HepG2 (cell line): Measurements from ENCODE around the gene SCAMP3. TPM values are rescaled to one million over a fixed set of nuclear protein-coding genes. Genes with fewer than 3 reads are reported as not detected.
"Not testable (repeated sequence)": the region's sequence is repeated elsewhere in the genome, so short reads cannot be mapped to it uniquely, and the experiment has no call there.

Source experiments
- ATAC-seq: fragments of 200-7000 bp; cut with Tn5 transposase; 3 replicates; pipeline ENCODE4 v1.9.1; 2020; ENCODE audit warnings: mild to moderate bottlenecking, moderate library complexity
- BruUV-seq: library from RNA; stranded (reverse); fragments of 400-500 nt; replicated peaks from 2 replicates; lab custom pipeline; 2021; lab: Mats Ljungman, UMichigan
- CTCF ChIA-PET: fragments of 300-600 bp; formaldehyde crosslinking; extraction: SDS; loops from one replicate; lab custom pipeline; 2021; ENCODE audit warnings: low total read pairs, inconsistent platforms, low intra/inter-chr PET ratio; lab: Yijun Ruan, JAX
- POLR2A ChIA-PET: fragments of 350-600 bp; sonication (Branson Sonifier 250); formaldehyde crosslinking; loops from one replicate; lab custom pipeline; 2020; ENCODE audit warnings: antibody characterized with exemption, inconsistent platforms; lab: Yijun Ruan, JAX
- DNase-seq: peaks from one replicate; pipeline ENCODE4 v3.0.0-alpha.2; 2015; ENCODE audit warnings: low spot score
- FAIRE-seq: peaks from 3 replicates; lab custom pipeline; 2011; peaks lifted over from hg19 to GRCh38; lab: Jason Lieb, UNC
- H2AFZ ChIP-seq: one replicate; pipeline ENCODE4 v1.6.1; 2011; ENCODE audit warnings: low read length, inconsistent platforms
- H3K27ac ChIP-seq: fragments of 300-600 bp; 3 replicates; pipeline ENCODE4 v1.8.0; 2011; ENCODE audit warnings: mixed run types, mild to moderate bottlenecking, mixed read lengths, low read length, inconsistent platforms; ENCODE audit not compliant: insufficient read depth; ENCODE audit errors: extremely low read length
- H3K27me3 ChIP-seq, 2 experiments: fragments of 200-600 bp in 1 of 2; 2 replicates in 1 of 2; 3 replicates in 1 of 2; pipeline versions ENCODE4 v1.6.0 to v1.8.0; 2011; ENCODE audit warnings: low read length in 2 of 2, mild to moderate bottlenecking in 2 of 2, moderate library complexity in 2 of 2, inconsistent platforms in 1 of 2; ENCODE audit not compliant: insufficient read depth in 2 of 2, control insufficient read depth in 1 of 2
- H3K36me3 ChIP-seq, 2 experiments: fragments of 200-600 bp in 1 of 2; replicated peaks in 1 of 2; 2 replicates in 1 of 2; 3 replicates in 1 of 2; pipeline versions ENCODE4 v1.5.1 to v1.8.0; 2011; ENCODE audit warnings: low read length in 2 of 2, inconsistent platforms in 1 of 2; ENCODE audit not compliant: insufficient read depth in 2 of 2, control insufficient read depth in 1 of 2
- H3K4me1 ChIP-seq: 2 replicates; pipeline ENCODE4 v1.5.1; 2012; ENCODE audit warnings: low read length, inconsistent platforms; ENCODE audit not compliant: insufficient read depth
- H3K4me2 ChIP-seq: 2 replicates; pipeline ENCODE4 v1.6.0; 2011; ENCODE audit warnings: low read depth, low read length, inconsistent platforms
- H3K4me3 ChIP-seq, 3 experiments: fragments of 200-600 bp in 1 of 3; sonication (generic), shearing (Covaris generic) in 1 of 3; replicated peaks in 1 of 3; 2 replicates each; pipeline ENCODE4 v1.5.1; 2011 to 2016; ENCODE audit warnings: low read length in 3 of 3, inconsistent platforms in 2 of 3, low read depth in 2 of 3, mild to moderate bottlenecking in 2 of 3, control low read depth in 1 of 3, mixed read lengths in 1 of 3; ENCODE audit not compliant: insufficient read depth in 1 of 3
- H3K79me2 ChIP-seq: one replicate; pipeline ENCODE4 v1.6.1; 2011; ENCODE audit warnings: low read length, inconsistent platforms; ENCODE audit not compliant: insufficient read depth
- H3K9ac ChIP-seq: 2 replicates; pipeline ENCODE4 v1.6.0; 2011; ENCODE audit warnings: mild to moderate bottlenecking, low read depth, low read length, inconsistent platforms; ENCODE audit not compliant: insufficient read depth
- H3K9me3 ChIP-seq: 2 replicates; pipeline ENCODE4 v1.5.1; 2012; ENCODE audit warnings: mild to moderate bottlenecking, low read length
- H4K20me1 ChIP-seq: 2 replicates; pipeline ENCODE4 v1.6.0; 2011; ENCODE audit warnings: inconsistent platforms, mild to moderate bottlenecking, low read length, moderate library complexity; ENCODE audit not compliant: insufficient read depth
- ATF1 ChIP-seq: IDR thresholded peaks from 2 replicates; pipeline ENCODE4 v1.6.1; 2016; ENCODE audit warnings: mild to moderate bottlenecking, control low read depth
- FOXP1 ChIP-seq, 2 experiments: fragments of 450-650 bp in 1 of 2; IDR thresholded peaks; 2 replicates each; pipeline ENCODE4 v1.6.1; 2017 to 2018; ENCODE audit warnings: antibody characterized with exemption in 1 of 2
- IKZF5 ChIP-seq: IDR thresholded peaks from 2 replicates; pipeline ENCODE4 v1.6.1; 2018; ENCODE audit warnings: missing genetic modification reagents, mild to moderate bottlenecking, missing compliant biosample characterization
- PCBP2 ChIP-seq: fragments of 200-400 bp; formaldehyde crosslinking; optimal IDR thresholded peaks from 2 replicates; pipeline ENCODE3; 2018; ENCODE audit warnings: low read length, low read depth; ENCODE audit not compliant: poor library complexity, severe bottlenecking
- ZBTB37 ChIP-seq: sonication (generic); formaldehyde crosslinking; IDR thresholded peaks from 2 replicates; pipeline ENCODE4 v1.4.0; 2020; ENCODE audit warnings: mild to moderate bottlenecking, missing genetic modification reagents
- ZNF331 ChIP-seq: sonication (generic); formaldehyde crosslinking; IDR thresholded peaks from 2 replicates; pipeline ENCODE4 v1.4.0; 2020; ENCODE audit warnings: missing genetic modification reagents
- ZNF367 ChIP-seq: sonication (generic); formaldehyde crosslinking; IDR thresholded peaks from 2 replicates; pipeline ENCODE4 v1.4.0; 2020; ENCODE audit warnings: missing genetic modification reagents, borderline replicate concordance
- ZNF784 ChIP-seq: sonication (generic); formaldehyde crosslinking; IDR thresholded peaks from 2 replicates; pipeline ENCODE4 v1.5.1; 2020; ENCODE audit warnings: missing genetic modification reagents, mild to moderate bottlenecking, borderline replicate concordance
- ZNF891 ChIP-seq: sonication (generic); formaldehyde crosslinking; IDR thresholded peaks from 2 replicates; pipeline ENCODE4 v1.5.0; 2020; ENCODE audit warnings: mild to moderate bottlenecking, missing genetic modification reagents
- ZUFSP ChIP-seq: sonication (generic); formaldehyde crosslinking; IDR thresholded peaks from 2 replicates; pipeline ENCODE4 v1.9.0; 2021; ENCODE audit warnings: missing genetic modification reagents, mild to moderate bottlenecking, borderline replicate concordance
- WGBS: methylation state at CpG from one replicate; pipeline ENCODE4 v1.1.6; 2017; ENCODE audit warnings: low lambda C conversion rate; 5-methylcytosine and 5-hydroxymethylcytosine counted together
- in situ Hi-C: cut with HindIII; loops from 2 replicates; pipeline ENCODE4 v1.10.0; 2017; ENCODE audit warnings: low pct_unique_long_range_greater_than_20kb; ENCODE audit not compliant: extremely low pct_ligation_motif_present
- intact Hi-C: fragments of 100-400 bp; cut with micrococcal nuclease; formaldehyde crosslinking; loops from one replicate; pipeline ENCODE4 v1.10.0; 2022; ENCODE audit not compliant: unreplicated experiment
- polyA plus RNA-seq, 8 experiments: library from polyadenylated mRNA; depleted of rRNA in 3 of 8; stranded (reverse) in 7 of 8; unstranded in 1 of 8; fragments of >200 nt; fragmentation: Illumina TruSeq in 4 of 8; extraction: Trizol in 4 of 8; gene quantifications; 2 replicates each; pipeline versions ENCODE4 v1.2.1 to v1.2.3, GENCODE V29; 2011 to 2016; ENCODE audit warnings: low read depth in 4 of 8, missing spikeins in 1 of 8, mixed read lengths in 1 of 8; ENCODE audit not compliant: insufficient read depth in 1 of 8
- total RNA-seq, 5 experiments: library from RNA; depleted of rRNA; stranded (reverse); fragments of >200 nt; fragmentation: Illumina TruSeq; extraction: Trizol; gene quantifications; 2 replicates each; pipeline ENCODE4 v1.2.3, GENCODE V29; 2016; ENCODE audit warnings: low read depth in 1 of 5

SCAMP3 gene
- total and polyA plus RNA-seq, 2 of the 13 experiments (the other 11 are each of a cell fraction or from before 2014, with no cell fraction given) = 46.8 to 83.3 TPM

- TF ChIP-seq ZNF331 (CRISPR knock-in tag) (no peak), ZNF891 (CRISPR knock-in tag) (no peak), FOXP1 (IDR thresholded peaks at IDR 0.05) (no peak), FOXP1 (CRISPR knock-in tag; IDR thresholded peaks at IDR 0.05) (no peak), ZUFSP (CRISPR knock-in tag) (no peak), ZBTB37 (CRISPR knock-in tag) (no peak), ZNF784 (CRISPR knock-in tag) (no peak), PCBP2 (no peak), ATF1 (CRISPR knock-in tag) (no peak), IKZF5 (CRISPR knock-in tag) (no peak), ZNF367 (CRISPR knock-in tag) (no peak)
Observed at GRCh38 chr1:155247667-155248553, 14.2 kb downstream of the SCAMP3 start (continued).

- ATAC-seq, H3K36me3 ChIP-seq, POLR2A ChIA-PET, H3K4me2 ChIP-seq, FAIRE-seq, BruUV-seq, H2AFZ ChIP-seq, H3K79me2 ChIP-seq, H3K27ac ChIP-seq, H3K9me3 ChIP-seq, CTCF ChIA-PET, H3K9ac ChIP-seq, H3K27me3 ChIP-seq, H3K4me3 ChIP-seq, intact Hi-C loops, DNase-seq, H4K20me1 ChIP-seq: not testable (repeated sequence)
- WGBS = 100% methylated on average over 3 of the region's 3 CpGs
- peaks cover 15% of the 10 kb centered on the region for H3K4me1 ChIP-seq
- in situ Hi-C loops = loop anchor here (10.0 kb wide), 1 partner anchor 348 kb away; no protein-coding TSS in a partner anchor
Observed at GRCh38 chr1:155246796-155247195, 15.4 kb downstream of the SCAMP3 start.
